Measurements from ENCODE around the gene DISP3. TPM values are rescaled to one million over a fixed set of nuclear protein-coding genes. Genes with fewer than 3 reads are reported as not detected.

DISP3 gene
- total and polyA plus RNA-seq, 12 donors, result 0.04 to 2.8 (median 0.41) TPM; not detected in 1

DNA sequence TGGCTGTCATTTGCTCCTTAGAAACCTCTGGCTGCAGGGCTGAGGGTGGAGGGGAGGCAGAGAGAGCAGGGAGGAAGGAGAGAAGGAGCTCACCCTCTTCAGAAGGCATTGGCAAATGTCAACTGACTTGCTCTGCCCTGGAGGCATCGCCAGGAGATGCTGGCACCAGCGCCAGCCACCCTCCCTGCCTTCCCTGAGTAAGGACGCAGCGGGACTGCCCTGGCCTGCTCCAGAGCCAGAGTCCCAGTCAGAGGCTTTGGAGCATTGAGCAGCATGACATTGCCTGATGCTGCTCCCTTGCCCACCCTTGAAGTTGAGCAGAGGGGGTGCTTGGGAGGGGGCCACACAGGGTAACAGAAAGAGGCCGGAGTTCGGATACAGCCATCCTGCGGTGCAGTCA, 62.3 kb downstream of the DISP3 start:
- Histone ChIP-seq H3K4me3 (no peak overlapping the region), H3K27ac (no peak overlapping the region), H3K36me3 (replicated peaks in 1 of 2) (no peaks in the 10 kb centered on the region), H3K4me1 (replicated peaks in 1 of 2) (no peaks in the 10 kb centered on the region), H3K9me3 (replicated peaks in 1 of 3) (no peaks in the 10 kb centered on the region), H3K27me3 (peaks cover 4% of the 10 kb centered on the region)
- intact Hi-C loops (cut with DNase I), result no loop called here
- 74 to 95% (median 84%) methylated on average over 6 to 7 of the region's 7 CpGs for WGBS, 4 donors
- DNase-seq, result no peak
- no peak for TF ChIP-seq POLR2A (IDR thresholded peaks at IDR 0.05)
- TF ChIP-seq, protein P1, sequence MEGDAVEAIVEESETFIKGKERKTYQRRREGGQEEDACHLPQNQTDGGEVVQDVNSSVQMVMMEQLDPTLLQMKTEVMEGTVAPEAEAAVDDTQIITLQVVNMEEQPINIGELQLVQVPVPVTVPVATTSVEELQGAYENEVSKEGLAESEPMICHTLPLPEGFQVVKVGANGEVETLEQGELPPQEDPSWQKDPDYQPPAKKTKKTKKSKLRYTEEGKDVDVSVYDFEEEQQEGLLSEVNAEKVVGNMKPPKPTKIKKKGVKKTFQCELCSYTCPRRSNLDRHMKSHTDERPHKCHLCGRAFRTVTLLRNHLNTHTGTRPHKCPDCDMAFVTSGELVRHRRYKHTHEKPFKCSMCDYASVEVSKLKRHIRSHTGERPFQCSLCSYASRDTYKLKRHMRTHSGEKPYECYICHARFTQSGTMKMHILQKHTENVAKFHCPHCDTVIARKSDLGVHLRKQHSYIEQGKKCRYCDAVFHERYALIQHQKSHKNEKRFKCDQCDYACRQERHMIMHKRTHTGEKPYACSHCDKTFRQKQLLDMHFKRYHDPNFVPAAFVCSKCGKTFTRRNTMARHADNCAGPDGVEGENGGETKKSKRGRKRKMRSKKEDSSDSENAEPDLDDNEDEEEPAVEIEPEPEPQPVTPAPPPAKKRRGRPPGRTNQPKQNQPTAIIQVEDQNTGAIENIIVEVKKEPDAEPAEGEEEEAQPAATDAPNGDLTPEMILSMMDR (IDR thresholded peaks at IDR 0.05), result no peak

DNA sequence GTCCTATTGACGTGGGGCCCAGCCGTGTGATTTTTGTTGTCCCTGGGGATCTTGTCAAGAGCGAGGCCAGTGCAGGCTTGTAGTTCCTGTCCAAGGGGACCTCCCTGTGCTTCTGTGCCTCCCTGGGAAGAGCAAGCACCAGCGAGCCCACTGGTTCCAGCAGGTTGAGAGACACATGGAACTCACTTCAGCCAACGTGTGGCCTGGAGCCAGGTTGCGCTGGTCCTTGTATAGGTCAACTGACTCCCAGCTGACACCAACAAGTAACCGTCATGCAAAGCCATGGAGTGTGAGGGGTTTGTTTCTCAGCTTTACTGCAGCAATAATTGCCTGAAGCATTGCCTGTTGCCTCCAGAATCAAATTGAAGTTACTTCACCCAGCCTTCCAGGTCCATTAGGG, 63.0 kb downstream of the DISP3 start:
- Histone ChIP-seq H3K4me3 (no peak overlapping the region), H3K36me3 (replicated peaks in 1 of 2) (no peaks in the 10 kb centered on the region), H3K27ac (no peak overlapping the region), H3K4me1 (replicated peaks in 1 of 2) (no peaks in the 10 kb centered on the region), H3K27me3 (peaks cover 4% of the 10 kb centered on the region), H3K9me3 (replicated peaks in 1 of 3) (no peaks in the 10 kb centered on the region)
- TF ChIP-seq, protein P1 (IDR thresholded peaks at IDR 0.05), result no peak
- TF ChIP-seq POLR2A (IDR thresholded peaks at IDR 0.05), result no peak
- no peak for DNase-seq
- intact Hi-C loops (cut with DNase I), result no loop called here
- 59 to 75% (median 64%) methylated on average over 4 to 7 of the region's 7 CpGs for WGBS, 4 donors

DNA sequence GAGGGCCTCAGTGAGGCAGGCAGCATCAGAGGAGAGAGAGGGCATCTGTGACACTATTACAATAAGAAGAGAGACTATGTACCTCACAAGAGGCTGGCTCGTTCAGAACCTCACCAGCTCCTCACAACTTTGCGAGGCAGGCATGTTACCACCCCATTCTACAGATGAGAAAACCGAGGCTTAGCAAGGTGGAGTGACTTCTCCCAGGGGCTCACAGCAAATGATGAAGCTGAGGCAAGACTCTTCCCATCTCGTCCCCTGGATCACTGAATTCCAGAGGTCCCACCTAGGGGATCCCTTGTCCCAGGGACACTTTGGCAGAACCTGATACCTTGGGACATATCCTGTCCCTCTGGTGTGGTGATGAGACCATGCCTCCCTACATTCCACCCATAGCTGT, 64.4 kb downstream of the DISP3 start:
- H3K4me3 ChIP-seq, result no peak overlapping the region
- intact Hi-C loops (cut with DNase I), result no loop called here
- DNase-seq, result no peak
- H3K27me3 ChIP-seq, result peaks cover 4% of the 10 kb centered on the region
- H3K9me3 ChIP-seq (replicated peaks in 1 of 3), result no peaks in the 10 kb centered on the region
- TF ChIP-seq POLR2A (IDR thresholded peaks at IDR 0.05), result no peak
- TF ChIP-seq, protein P1 (IDR thresholded peaks at IDR 0.05), result no peak
- H3K36me3 ChIP-seq (replicated peaks in 1 of 2), result no peaks in the 10 kb centered on the region
- H3K4me1 ChIP-seq (replicated peaks in 1 of 2), result no peaks in the 10 kb centered on the region
- WGBS, 4 donors, result 62 to 75% (median 64%) methylated on average over 3 to 4 of the region's 4 CpGs
- H3K27ac ChIP-seq, result no peak overlapping the region

DNA sequence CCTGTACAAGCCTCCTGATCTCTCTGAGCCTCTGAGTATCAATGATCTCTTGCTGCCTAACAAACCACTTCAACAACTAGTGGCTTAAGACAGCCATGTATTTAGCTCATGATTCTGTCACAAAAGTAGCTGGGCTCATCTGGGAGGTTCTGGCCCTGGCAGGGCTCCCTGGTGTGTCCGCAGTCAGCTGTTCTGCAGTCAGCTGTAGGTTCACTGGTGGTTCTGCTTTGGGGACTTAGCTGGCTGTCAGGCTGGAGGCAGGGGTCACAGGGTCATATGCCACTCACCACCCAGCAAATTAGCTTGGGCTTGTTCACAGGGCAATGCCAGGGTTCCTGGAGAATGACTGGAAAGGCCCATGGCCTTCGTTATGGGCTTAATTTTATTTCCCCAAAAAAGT, 64.8 kb downstream of the DISP3 start:
- H3K27ac ChIP-seq, result no peak overlapping the region
- no peak for DNase-seq
- H3K4me3 ChIP-seq, result no peak overlapping the region
- H3K27me3 ChIP-seq, result peaks cover 4% of the 10 kb centered on the region
- no peaks in the 10 kb centered on the region for H3K9me3 ChIP-seq (replicated peaks in 1 of 3)
- no peaks in the 10 kb centered on the region for H3K4me1 ChIP-seq (replicated peaks in 1 of 2)
- 80 to 90% (median 81%) methylated on average over 1 to 2 of the region's 2 CpGs for WGBS, 4 donors
- intact Hi-C loops (cut with DNase I), result no loop called here
- H3K36me3 ChIP-seq (replicated peaks in 1 of 2), result no peaks in the 10 kb centered on the region
- TF ChIP-seq POLR2A (IDR thresholded peaks at IDR 0.05), result no peak
- TF ChIP-seq, protein P1 (IDR thresholded peaks at IDR 0.05), result no peak
